Endothelial cell of umbilical vein (primary cell): ENCODE data around the gene NELFB. TPM values are rescaled to one million over a fixed set of nuclear protein-coding genes. Genes with fewer than 3 reads are reported as not detected.

Source experiments
- BruUV-seq: library from RNA; stranded (reverse); fragments of 400-500 nt; replicated peaks from 2 replicates; lab custom pipeline; 2021; lab: Mats Ljungman, UMichigan
- CTCF ChIA-PET: fragments of 300-600, 350-600 bp; sonication (Branson Sonifier 250); formaldehyde crosslinking; loops from one replicate; lab custom pipeline; 2021; ENCODE audit warnings: antibody characterized with exemption, inconsistent platforms; lab: Charles Lee
- POLR2A ChIA-PET: fragments of 300-600, 350-600 bp; sonication (Branson Sonifier 250); formaldehyde crosslinking; loops from one replicate; lab custom pipeline; 2021; ENCODE audit warnings: antibody characterized with exemption, inconsistent platforms; lab: Charles Lee
- DNase-seq: peaks from one replicate; pipeline ENCODE4 v3.0.0-alpha.2; 2011; ENCODE audit warnings: low read depth, low spot score
- FAIRE-seq: peaks from 2 replicates; lab custom pipeline; 2011; peaks lifted over from hg19 to GRCh38; lab: Jason Lieb, UNC
- H2AFZ ChIP-seq: 2 replicates; pipeline ENCODE4 v1.6.0; 2012; ENCODE audit warnings: low read depth, low read length, control low read depth, inconsistent platforms
- H3K27ac ChIP-seq: 2 replicates; pipeline ENCODE4 v1.5.1; 2011; ENCODE audit warnings: low read depth, mild to moderate bottlenecking, control low read depth, low read length, moderate library complexity; ENCODE audit not compliant: insufficient read depth
- H3K27me3 ChIP-seq, 2 experiments: 2 replicates each; pipeline versions ENCODE4 v1.6.0 to v1.6.1; 2011; ENCODE audit warnings: low read length in 2 of 2, mixed read lengths in 1 of 2; ENCODE audit not compliant: control insufficient read depth in 2 of 2, insufficient read depth in 2 of 2
- H3K36me3 ChIP-seq, 2 experiments: 2 replicates in 1 of 2; 3 replicates in 1 of 2; pipeline ENCODE4 v1.5.1; 2011; ENCODE audit warnings: low read length in 2 of 2, mild to moderate bottlenecking in 1 of 2, moderate library complexity in 1 of 2; ENCODE audit not compliant: control insufficient read depth in 2 of 2, insufficient read depth in 2 of 2; ENCODE audit errors: extremely low read depth in 1 of 2
- H3K4me1 ChIP-seq: 3 replicates; pipeline ENCODE4 v1.5.1; 2011; ENCODE audit warnings: mild to moderate bottlenecking, low read length; ENCODE audit not compliant: control insufficient read depth, insufficient read depth; ENCODE audit errors: extremely low read depth
- H3K4me2 ChIP-seq: 2 replicates; pipeline ENCODE4 v1.6.1; 2011; ENCODE audit warnings: low read length, control low read depth, mixed read lengths; ENCODE audit not compliant: insufficient read depth
- H3K4me3 ChIP-seq, 3 experiments: fragments of 200-600 bp in 1 of 3; sonication (generic), shearing (Covaris generic) in 1 of 3; replicated peaks in 1 of 3; 2 replicates each; pipeline ENCODE4 v1.5.1; 2011 to 2016; ENCODE audit warnings: control low read depth in 3 of 3, low read length in 3 of 3, mild to moderate bottlenecking in 2 of 3, inconsistent platforms in 1 of 3, low read depth in 1 of 3, moderate library complexity in 1 of 3; ENCODE audit not compliant: insufficient read depth in 1 of 3
- H3K79me2 ChIP-seq: 2 replicates; pipeline ENCODE4 v1.6.0; 2012; ENCODE audit warnings: low read length, inconsistent platforms; ENCODE audit not compliant: control insufficient read depth, insufficient read depth
- H3K9ac ChIP-seq: replicated peaks from 2 replicates; pipeline ENCODE3; 2011; ENCODE audit warnings: low read length, control low read depth; ENCODE audit not compliant: insufficient read depth; ENCODE audit errors: extremely low read depth
- H3K9me1 ChIP-seq: replicated peaks from 3 replicates; pipeline ENCODE4 v1.6.0; 2011; ENCODE audit warnings: mild to moderate bottlenecking, low read length; ENCODE audit not compliant: control insufficient read depth, insufficient read depth; ENCODE audit errors: extremely low read depth
- H3K9me3 ChIP-seq: replicated peaks from 2 replicates; pipeline ENCODE4 v1.5.1; 2012; ENCODE audit warnings: low read length, inconsistent platforms; ENCODE audit not compliant: control insufficient read depth, insufficient read depth
- H4K20me1 ChIP-seq: replicated peaks from 2 replicates; pipeline ENCODE3; 2011; ENCODE audit warnings: mild to moderate bottlenecking, low read length; ENCODE audit not compliant: control insufficient read depth, insufficient read depth; ENCODE audit errors: extremely low read depth
- EZH2 ChIP-seq: IDR thresholded peaks from 2 replicates; pipeline ENCODE4 v1.6.1; 2012; ENCODE audit warnings: borderline replicate concordance, low read depth, mild to moderate bottlenecking, moderate library complexity, low read length, inconsistent platforms; ENCODE audit not compliant: severe bottlenecking
- FOS ChIP-seq: IDR thresholded peaks from 2 replicates; pipeline ENCODE4 v1.6.1; 2011; ENCODE audit warnings: mild to moderate bottlenecking, low read length, moderate library complexity, borderline replicate concordance; ENCODE audit not compliant: insufficient read depth
- GATA2 ChIP-seq: IDR thresholded peaks from 2 replicates; pipeline ENCODE4 v1.7.0; 2011; ENCODE audit warnings: low read depth, mild to moderate bottlenecking, moderate library complexity, mixed read lengths, low read length; ENCODE audit not compliant: insufficient read length, insufficient read depth
- JUN ChIP-seq: IDR thresholded peaks from 2 replicates; pipeline ENCODE4 v1.6.1; 2011; ENCODE audit warnings: borderline replicate concordance, low read depth; ENCODE audit not compliant: insufficient read length, insufficient read depth
- MYC ChIP-seq: IDR thresholded peaks from one replicate; pipeline ENCODE4 v1.6.1; 2011; ENCODE audit warnings: mild to moderate bottlenecking, low read depth, low read length
- POLR2AphosphoS5 ChIP-seq: IDR thresholded peaks from 2 replicates; pipeline ENCODE4 v1.6.1; 2012; ENCODE audit warnings: low read depth, mild to moderate bottlenecking, control low read depth, low read length, moderate library complexity; ENCODE audit not compliant: insufficient read depth
- dilution Hi-C: fragments of 300-500 bp; cut with MboI; formaldehyde crosslinking; loops from one replicate; pipeline ENCODE4 v1.15.0; 2019; ENCODE audit warnings: low sequenced_read_pairs; ENCODE audit not compliant: extremely low pct_ligation_motif_present
- intact Hi-C: fragments of 100-400 bp; cut with micrococcal nuclease; formaldehyde crosslinking; loops from one replicate; pipeline ENCODE4 v1.10.0; 2022
- polyA plus RNA-seq, 4 experiments: library from polyadenylated mRNA; depleted of rRNA in 3 of 4; stranded (reverse) in 3 of 4; unstranded in 1 of 4; fragments of >200 nt; gene quantifications; 2 replicates each; pipeline versions ENCODE4 v1.2.1 to v1.2.3, GENCODE V29; 2011 to 2012; ENCODE audit warnings: missing spikeins in 1 of 4
- total RNA-seq: library from RNA; stranded (reverse); gene quantifications from 2 replicates; pipeline ENCODE4 v1.2.3, GENCODE V29; 2021
- TF ChIP-seq, protein P1 (sequence below): IDR thresholded peaks from 2 replicates; pipeline ENCODE4 v1.6.1; 2011; ENCODE audit not compliant: insufficient read depth, insufficient read length
- TF ChIP-seq, protein P2 (sequence below), 2 donors: IDR thresholded peaks; 1 replicate in 1 of 2; 2 replicates in 1 of 2; pipeline ENCODE4 v1.5.1; 2011; ENCODE audit warnings: low read length in 2 of 2, mild to moderate bottlenecking in 2 of 2, moderate library complexity in 2 of 2, control low read depth in 1 of 2, inconsistent platforms in 1 of 2, low read depth in 1 of 2; ENCODE audit not compliant: insufficient read depth in 1 of 2; ENCODE audit errors: extremely low read depth in 1 of 2

The NELFB gene
- total and polyA plus RNA-seq, 2 donors (not counting 3 experiments of a cell fraction or from before 2014, with no cell fraction given): 62.3 to 76.1 TPM

DNA sequence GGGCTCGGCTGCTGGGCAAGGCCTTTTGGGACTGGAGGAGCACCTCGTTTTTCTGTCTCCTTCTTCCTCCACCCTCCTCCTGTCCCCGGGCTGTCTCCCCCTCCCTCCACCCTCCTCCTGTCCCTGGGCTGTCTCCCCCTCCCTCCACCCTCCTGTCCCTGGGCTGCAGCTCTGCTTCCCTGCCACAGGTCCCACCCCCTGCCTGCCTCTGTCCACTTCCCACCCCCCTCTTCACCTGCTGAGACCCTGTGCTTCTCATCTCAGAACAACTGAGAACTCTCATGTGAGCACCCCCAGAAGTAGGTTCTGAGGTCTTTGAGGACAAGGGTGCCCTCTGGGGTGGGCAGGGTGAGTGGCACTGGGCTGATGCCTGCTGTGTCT is 16.6 kb downstream of the NELFB start:
- no peak for FAIRE-seq
- H3K36me3 ChIP-seq: peaks cover 0 to 26% of the 10 kb centered on the region in 2 experiments
- H3K9me1 ChIP-seq: no peaks in the 10 kb centered on the region
- intact Hi-C loops (no loop called here), dilution Hi-C loops (no loop called here)
- TF ChIP-seq, protein P1, sequence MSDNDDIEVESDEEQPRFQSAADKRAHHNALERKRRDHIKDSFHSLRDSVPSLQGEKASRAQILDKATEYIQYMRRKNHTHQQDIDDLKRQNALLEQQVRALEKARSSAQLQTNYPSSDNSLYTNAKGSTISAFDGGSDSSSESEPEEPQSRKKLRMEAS: no peak
- TF ChIP-seq POLR2AphosphoS5 (no peak), MYC (no peak), GATA2 (no peak), EZH2 (no peak), JUN (no peak), FOS (no peak)
- TF ChIP-seq, protein P2, sequence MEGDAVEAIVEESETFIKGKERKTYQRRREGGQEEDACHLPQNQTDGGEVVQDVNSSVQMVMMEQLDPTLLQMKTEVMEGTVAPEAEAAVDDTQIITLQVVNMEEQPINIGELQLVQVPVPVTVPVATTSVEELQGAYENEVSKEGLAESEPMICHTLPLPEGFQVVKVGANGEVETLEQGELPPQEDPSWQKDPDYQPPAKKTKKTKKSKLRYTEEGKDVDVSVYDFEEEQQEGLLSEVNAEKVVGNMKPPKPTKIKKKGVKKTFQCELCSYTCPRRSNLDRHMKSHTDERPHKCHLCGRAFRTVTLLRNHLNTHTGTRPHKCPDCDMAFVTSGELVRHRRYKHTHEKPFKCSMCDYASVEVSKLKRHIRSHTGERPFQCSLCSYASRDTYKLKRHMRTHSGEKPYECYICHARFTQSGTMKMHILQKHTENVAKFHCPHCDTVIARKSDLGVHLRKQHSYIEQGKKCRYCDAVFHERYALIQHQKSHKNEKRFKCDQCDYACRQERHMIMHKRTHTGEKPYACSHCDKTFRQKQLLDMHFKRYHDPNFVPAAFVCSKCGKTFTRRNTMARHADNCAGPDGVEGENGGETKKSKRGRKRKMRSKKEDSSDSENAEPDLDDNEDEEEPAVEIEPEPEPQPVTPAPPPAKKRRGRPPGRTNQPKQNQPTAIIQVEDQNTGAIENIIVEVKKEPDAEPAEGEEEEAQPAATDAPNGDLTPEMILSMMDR (IDR thresholded peaks at IDR 0.05; ENCODE audit: extremely low read depth in 1 of 2, insufficient read depth in 1 of 2, low read depth in 1 of 2, low read length in 2 of 2): no peak
- no TSS peak for BruUV-seq
- no peaks in the 10 kb centered on the region for H3K27me3 ChIP-seq
- DNase-seq: no peak
- H3K9me3 ChIP-seq: no peaks in the 10 kb centered on the region
- H3K27ac ChIP-seq: no peak overlapping the region
- no peaks in the 10 kb centered on the region for H4K20me1 ChIP-seq
- ChIA-PET POLR2A (no interaction called here), CTCF (no interaction called here)
- H2AFZ ChIP-seq: no peak overlapping the region
- no peaks in the 10 kb centered on the region for H3K79me2 ChIP-seq
- H3K9ac ChIP-seq: no peak overlapping the region
- H3K4me1 ChIP-seq: peaks cover 28% of the 10 kb centered on the region
- no peak overlapping the region for H3K4me3 ChIP-seq
- H3K4me2 ChIP-seq: no peak overlapping the region
